ENCODE data around the gene SEPTIN12. TPM values are rescaled to one million over a fixed set of nuclear protein-coding genes. Genes with fewer than 3 reads are reported as not detected.

SEPTIN12 gene
- total RNA-seq, 1 experiment from 2014 or later: not detected

- in situ Hi-C loops (cut with HindIII; ENCODE audit: low pct_unique_long_range_greater_than_20kb, low sequenced_read_pairs): no loop called here
- DNase-seq (ENCODE audit: low read depth, low spot score): no peak
These were observed 17.1 kb upstream of the SEPTIN12 start for GRCh38 chr16:4805231-4805630.

GRCh38 chr16:4803898-4804762, 16.0 kb upstream of the SEPTIN12 start:
- in situ Hi-C loops (cut with HindIII; ENCODE audit: low pct_unique_long_range_greater_than_20kb, low sequenced_read_pairs): no loop called here
- DNase-seq (ENCODE audit: low read depth, low spot score): no peak

GRCh38 chr16:4803401-4803844, 15.3 kb upstream of the SEPTIN12 start:
- in situ Hi-C loops (cut with HindIII; ENCODE audit: low pct_unique_long_range_greater_than_20kb, low sequenced_read_pairs): no loop called here
- DNase-seq (ENCODE audit: low read depth, low spot score): no peak

DNA sequence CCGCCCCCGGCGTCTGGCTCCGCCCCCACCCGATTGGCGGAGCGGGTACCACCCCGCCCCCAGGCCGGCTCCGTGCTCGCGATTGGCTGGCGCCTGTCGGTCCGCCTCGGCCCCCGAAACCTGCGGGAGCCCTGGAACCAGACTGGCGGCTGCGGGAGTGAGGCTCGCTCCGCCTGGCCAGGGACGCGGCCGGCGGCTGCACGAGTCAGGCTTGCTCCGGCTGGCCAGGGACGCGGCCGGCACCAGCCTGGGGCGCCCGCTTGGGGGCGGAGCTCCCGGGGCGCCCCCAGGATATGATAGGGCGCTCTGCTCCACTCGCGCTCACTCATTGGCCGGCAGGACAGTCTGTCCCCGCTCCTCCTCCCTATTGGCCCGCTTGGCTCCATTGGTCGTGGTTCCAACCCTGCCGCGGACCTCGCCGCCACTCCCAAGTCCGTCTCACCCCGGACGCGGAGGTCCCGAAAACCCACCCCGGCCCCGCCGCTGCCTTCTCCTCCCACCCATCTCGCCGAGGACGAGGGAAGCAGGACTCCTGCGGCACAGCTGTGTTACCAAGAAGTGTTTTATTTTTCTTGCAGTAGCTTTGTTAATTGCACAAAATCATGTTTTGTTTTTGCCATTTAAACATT, 14.6 kb upstream of the SEPTIN12 start:
- DNase-seq (ENCODE audit: low read depth, low spot score): peak; percentile 89
- in situ Hi-C loops (cut with HindIII; ENCODE audit: low pct_unique_long_range_greater_than_20kb, low sequenced_read_pairs): no loop called here

GRCh38 chr16:4801962-4802658, 14.0 kb upstream of the SEPTIN12 start, which contains the start of gene ROGDI:
Gene ROGDI (minus strand): TSS chr16:4802633. CDS start chr16:4802571, 62 bp downstream.
- DNase-seq (ENCODE audit: low read depth, low spot score): peak; percentile 26

DNA sequence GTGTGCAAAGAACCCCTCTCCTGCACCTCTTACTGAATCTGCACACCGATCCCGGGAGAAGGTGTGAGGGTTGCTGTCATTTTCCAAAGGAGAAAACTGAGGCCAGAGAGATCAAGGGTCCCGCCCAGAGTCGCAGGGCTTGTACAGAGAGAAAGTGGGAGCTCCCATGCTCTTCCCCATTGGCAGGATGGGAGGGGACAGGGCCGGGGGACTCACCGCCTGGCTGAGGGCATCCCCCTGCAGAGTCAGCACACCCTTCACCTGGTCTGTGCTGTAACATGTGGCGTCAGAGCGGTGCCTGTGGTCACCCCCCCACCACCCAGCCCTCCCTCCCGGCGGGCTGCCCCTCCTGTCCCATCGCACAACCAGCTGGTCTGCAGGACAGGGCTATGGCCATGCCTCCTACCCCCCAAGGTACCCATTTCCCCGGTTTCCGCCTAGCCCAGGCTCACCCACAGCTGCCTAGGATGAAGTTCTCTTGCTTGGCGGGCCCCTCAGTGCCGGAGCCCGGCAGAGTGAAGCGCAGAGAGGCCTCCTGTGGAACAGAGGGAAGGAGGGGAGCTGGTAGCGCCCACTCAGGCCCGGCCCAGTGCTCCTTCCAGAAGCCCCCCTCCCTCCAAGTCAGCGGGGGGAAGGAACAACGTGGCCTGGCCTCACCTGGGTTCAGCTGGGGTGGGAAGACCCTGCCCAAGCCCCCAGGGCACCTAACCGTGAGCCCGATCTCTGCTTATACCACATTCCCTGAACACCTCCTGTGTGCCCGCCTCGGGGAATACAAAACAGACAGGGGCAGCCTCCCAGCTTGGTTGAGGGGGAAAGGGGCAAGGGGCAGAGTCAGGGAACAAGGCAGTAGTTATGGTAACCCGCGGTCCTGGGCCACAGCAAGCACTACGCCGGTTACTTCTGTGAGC, 13.2 kb upstream of the SEPTIN12 start:
- no peak for DNase-seq (ENCODE audit: low read depth, low spot score)
- in situ Hi-C loops (cut with HindIII; ENCODE audit: low pct_unique_long_range_greater_than_20kb, low sequenced_read_pairs): no loop called here

More at GRCh38 chr16:4801962-4802658, 14.0 kb upstream of the SEPTIN12 start, which contains the start of gene ROGDI:
- in situ Hi-C loops (cut with HindIII; ENCODE audit: low pct_unique_long_range_greater_than_20kb, low sequenced_read_pairs): no loop called here

DNA sequence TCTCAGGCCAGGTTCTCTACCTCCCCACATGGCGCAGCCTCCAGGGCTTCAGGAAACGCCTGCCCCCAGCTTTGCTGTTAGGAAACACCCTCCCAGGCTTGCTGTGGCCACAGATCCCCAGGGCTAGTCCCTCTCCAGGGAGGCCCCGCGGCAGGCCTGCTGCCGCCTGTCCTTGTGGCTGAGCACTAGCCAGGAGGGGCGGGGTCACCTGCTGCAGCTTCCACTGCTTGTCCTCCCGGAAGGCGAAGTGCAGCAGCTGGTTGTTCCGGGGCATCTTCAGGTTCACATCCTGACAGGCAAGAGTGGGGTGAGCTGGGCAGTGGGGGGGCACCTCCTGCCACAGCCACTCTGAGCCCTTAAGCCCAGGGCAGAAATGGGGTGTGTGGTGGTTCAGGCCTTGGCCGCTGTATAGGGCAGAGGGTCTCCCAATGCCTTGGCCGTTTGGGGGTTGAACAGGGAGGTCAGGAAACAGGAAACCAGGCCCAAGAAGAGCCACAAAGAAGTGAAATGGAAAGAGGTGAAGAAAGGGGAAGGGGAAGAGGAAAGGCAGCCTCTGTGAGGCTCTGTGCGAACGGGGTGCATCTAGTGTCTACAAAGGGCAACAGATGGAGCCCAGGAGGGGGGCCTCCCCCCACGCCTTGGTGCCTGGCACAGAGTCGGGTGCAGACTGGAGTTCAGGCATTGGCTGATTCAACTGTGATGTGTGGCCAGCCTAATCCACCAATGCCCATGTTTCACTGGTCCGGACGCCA, 12.3 kb upstream of the SEPTIN12 start:
- no peak for DNase-seq (ENCODE audit: low read depth, low spot score)

DNA sequence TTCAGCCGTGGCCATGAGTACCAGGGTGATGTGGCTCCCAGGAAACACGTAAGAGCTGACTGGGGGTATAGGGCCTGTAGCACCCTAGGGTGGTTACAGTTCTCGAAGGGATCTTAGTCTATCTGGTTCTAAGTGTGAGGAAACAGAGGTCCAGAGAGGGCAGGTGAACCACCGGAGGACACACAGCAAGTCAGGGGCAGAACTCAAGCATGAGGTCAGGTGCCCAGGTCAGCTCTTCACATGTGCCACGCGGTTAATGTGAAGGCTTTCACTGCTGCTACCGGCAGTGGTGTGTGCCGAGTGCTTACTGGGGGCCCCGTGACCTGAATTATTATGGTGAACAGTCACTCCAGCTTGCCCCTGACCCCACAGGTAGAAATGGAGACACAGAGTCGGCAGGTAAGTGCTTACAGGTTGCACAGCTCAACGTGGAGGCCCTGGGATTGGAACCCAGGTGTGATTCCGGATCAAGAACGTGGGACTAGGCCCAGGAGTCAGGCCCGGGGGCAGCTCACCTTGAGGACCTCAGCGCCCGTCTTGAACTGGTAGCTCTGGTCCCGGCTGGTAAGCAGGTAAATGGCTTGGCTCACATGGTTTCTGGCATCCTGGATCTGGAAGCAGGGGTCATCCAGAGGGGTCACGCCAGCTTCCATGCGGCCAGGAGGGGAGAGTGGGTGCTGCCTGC, 11.2 kb upstream of the SEPTIN12 start:
- no peak for DNase-seq (ENCODE audit: low read depth, low spot score)
- in situ Hi-C loops (cut with HindIII; ENCODE audit: low pct_unique_long_range_greater_than_20kb, low sequenced_read_pairs): no loop called here

More for the DNA sequence above, 12.3 kb upstream of the SEPTIN12 start:
- in situ Hi-C loops (cut with HindIII; ENCODE audit: low pct_unique_long_range_greater_than_20kb, low sequenced_read_pairs): no loop called here

DNA sequence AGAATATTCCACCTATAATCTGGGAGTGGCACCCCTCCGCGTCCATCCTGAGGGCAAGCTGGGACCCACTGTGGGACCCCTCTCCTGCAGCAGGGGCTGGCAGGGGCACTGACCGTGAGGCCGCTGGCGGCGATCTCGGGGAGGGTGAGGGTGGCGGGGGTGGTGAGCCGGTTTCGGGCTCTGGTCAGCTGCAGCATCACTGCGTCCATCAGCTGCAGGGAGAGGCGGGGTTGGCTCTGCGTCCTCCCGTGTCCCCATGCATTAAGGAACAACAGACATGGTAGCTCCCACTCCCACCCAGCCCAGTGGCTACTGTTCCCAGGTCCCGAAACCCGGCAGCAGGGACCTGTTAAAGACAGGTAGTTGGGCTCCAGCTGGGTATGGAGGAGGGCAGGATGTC, 10.3 kb upstream of the SEPTIN12 start:
- in situ Hi-C loops (cut with HindIII; ENCODE audit: low pct_unique_long_range_greater_than_20kb, low sequenced_read_pairs): no loop called here
- no peak for DNase-seq (ENCODE audit: low read depth, low spot score)

- in situ Hi-C loops (cut with HindIII; ENCODE audit: low pct_unique_long_range_greater_than_20kb, low sequenced_read_pairs): no loop called here
- no peak for DNase-seq (ENCODE audit: low read depth, low spot score)
These were observed 9.7 kb upstream of the SEPTIN12 start for GRCh38 chr16:4797805-4798252.

DNA sequence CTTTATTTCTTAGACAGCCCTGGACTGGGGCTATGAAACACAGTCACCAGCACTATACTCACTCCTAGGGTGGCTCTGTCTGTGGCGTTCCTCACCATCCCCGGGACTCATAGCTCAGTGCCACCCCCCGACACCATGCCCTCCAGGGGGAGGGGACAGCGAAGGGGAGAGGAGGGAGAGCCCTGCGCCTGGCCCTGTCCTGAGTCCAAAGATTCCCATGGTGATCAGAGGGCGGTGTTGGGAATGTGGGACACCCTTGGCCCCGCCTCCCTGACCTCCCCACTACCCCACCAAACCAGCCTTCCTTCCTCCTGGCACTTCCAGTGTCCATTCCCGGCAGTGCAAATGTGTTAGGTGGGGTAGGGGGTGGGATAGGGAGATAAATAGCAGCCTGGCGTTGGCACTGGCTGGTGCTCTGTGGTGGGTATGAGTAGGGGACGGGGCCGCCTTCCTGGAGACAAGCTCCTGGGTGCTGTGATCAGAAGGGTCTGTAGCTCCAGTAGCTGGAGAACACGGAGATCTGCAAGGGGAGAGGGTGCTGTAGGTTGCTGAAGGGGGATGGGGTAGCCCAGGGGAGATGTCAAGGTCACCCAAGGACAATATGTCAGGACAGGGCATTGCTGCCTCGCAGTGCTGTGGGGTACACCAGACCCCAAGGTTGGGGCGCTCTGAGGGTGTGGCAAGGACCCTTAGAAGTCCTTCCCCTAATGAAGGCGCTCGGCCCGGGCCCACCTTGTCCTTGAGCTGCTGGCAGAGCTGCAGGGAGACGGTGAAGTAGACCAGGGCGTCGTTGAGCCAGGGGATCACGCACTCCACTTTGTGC, 9.0 kb upstream of the SEPTIN12 start:
- in situ Hi-C loops (cut with HindIII; ENCODE audit: low pct_unique_long_range_greater_than_20kb, low sequenced_read_pairs): no loop called here
- DNase-seq (ENCODE audit: low read depth, low spot score): no peak

- no peak for DNase-seq (ENCODE audit: low read depth, low spot score)
- in situ Hi-C loops (cut with HindIII; ENCODE audit: low pct_unique_long_range_greater_than_20kb, low sequenced_read_pairs): no loop called here
These were observed 7.9 kb upstream of the SEPTIN12 start for GRCh38 chr16:4795828-4796572.

DNA sequence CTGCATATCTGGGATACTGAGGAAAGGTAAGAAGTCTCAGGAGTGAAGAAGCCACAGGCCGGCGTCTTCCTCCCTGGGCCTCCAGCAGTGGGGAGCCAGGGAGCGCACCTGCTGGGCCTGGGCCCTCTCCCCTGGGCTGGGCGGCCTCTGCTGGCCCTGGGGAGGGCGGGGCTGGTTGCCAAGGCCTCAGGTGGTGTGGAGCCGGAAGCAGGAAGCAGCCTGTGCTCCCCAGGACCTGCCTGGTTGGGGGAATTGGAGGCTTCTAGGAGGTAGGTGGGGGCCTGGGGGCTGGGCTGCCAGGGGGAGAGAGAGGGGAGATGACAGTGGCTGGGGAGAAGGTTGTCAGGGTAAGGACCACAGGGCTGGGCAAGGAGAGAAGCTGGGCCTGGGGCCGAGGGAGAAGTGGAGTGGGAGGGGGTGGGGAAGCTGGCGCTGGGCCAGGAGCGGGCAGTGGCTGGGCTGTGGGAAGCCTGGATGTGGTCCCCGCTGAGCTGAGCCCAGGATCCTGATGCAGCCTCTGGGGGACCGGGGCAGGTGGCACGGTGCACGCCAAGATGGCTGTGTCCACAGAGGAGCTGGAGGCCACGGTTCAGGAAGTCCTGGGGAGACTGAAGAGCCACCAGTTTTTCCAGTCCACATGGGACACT, 7.2 kb upstream of the SEPTIN12 start, which contains the start of gene SMIM22:
Gene SMIM22 (plus strand): TSS at position 189 of the 647 bp plus-strand sequence. CDS start 366 bp downstream, at position 555.
- in situ Hi-C loops (cut with HindIII; ENCODE audit: low pct_unique_long_range_greater_than_20kb, low sequenced_read_pairs): no loop called here

GRCh38 chr16:4792951-4793513, 4.9 kb upstream of the SEPTIN12 start:
- in situ Hi-C loops (cut with HindIII; ENCODE audit: low pct_unique_long_range_greater_than_20kb, low sequenced_read_pairs): no loop called here
- no peak for DNase-seq (ENCODE audit: low read depth, low spot score)

More for the DNA sequence above, 7.2 kb upstream of the SEPTIN12 start, which contains the start of gene SMIM22:
- no peak for DNase-seq (ENCODE audit: low read depth, low spot score)
